HG03575 (cell line): Measurements from ENCODE around the gene CALHM6.
A peak's percentile ranks its signal among the peaks of the same experiment; 100 is the strongest.

Experiments
- ATAC-seq: cut with Tn5 transposase; IDR thresholded peaks from one replicate; pipeline ENCODE4 v1.9.1; 2021; ENCODE audit not compliant: unreplicated experiment, insufficient number of reproducible peaks, low FRiP score; ENCODE audit errors: extremely low read depth

Gene CALHM6

DNA sequence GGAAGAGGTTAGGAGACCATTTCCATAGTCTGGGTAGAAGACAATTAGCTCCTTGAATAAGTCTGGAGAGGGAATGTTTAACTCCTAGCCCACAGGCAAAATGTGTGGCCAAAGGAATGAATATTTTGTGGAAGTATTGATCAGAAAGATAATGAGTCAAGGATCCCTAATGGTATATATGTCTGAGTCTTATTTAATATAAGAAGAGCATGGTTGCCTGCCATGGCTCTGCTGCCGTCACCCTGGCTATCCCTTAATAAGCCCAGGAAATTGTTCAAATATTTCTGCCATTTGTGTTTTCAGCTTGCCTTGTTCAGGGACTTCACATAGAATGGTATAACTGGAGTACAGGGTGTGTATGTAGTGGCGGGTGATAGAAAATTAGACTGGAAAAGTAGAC, 18.1 kb upstream of the CALHM6 start:
- no peak for ATAC-seq

DNA sequence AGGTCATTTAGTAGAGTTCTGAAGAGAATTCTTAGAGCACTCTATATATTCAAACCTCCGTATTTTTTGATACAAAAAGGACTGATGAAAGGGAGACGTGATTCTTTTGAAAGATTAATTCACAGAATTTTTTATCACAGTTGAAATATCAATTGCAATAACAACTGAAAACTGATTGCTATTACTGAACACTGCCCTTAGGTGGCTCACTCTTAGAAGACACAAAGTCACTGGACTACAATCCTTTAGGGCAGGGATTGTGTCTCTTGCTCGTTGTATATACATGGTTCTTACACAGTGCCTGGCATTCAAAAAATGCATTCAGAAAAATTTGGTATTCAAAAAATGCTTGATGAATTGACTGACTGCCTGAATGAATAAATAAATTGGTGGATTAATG, 17.1 kb upstream of the CALHM6 start:
- no peak for ATAC-seq

DNA sequence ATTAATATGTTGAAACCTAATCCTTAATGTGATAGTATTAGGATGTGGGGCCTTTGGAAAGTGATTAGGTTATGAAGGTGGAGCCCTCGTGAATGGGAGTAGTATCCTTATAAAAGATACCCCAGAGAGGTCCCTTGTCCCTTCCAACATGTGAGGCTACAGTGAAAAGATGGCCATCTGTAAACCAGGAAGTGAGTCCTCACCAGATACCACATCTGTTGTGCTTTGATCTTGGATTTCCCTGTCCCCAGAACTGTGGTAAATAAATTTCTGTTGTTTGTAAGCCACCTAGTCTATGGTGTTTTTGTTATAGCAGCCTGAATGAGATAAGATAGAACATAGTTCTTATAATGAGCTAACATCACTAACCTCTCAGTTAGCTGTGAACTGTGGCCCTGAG, 16.6 kb upstream of the CALHM6 start:
- ATAC-seq: no peak

DNA sequence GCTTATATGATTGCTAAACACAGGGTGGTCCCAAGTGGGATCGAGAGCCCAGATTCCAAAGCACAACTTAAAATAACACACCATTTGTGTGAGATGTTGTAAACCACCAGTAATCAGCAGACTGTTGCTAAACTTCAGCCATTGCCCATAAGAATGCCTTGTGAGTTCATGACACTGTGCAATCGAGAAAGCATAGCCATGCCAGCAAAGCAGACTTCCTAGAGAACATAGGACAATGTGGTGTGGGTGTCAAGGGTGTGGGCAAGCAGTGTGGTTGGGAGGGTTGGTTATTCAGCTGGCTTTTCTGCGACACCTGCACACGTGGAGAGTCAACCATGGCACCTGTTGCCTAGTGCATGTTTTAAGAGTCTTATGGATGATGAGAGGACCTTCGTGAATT, 16.1 kb upstream of the CALHM6 start:
- ATAC-seq: no peak

DNA sequence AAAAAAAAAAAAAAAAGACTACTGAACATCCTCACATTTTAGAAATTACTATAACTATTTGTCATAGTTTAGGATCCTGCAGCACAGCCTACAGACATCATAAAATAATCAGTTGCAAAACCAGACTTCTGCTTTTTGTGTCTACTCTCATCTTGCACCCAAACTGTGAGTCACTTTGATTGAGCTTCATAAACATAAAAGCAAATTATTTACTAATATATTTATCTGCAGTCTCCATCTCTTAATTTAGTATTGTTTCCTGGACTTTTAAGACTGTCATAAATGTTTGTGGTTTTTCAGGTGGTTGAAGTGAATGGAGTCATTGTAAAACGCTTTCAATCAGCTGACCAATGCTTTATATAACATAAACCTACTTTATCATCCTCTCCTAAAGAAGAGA, 14.8 kb upstream of the CALHM6 start:
- ATAC-seq: no peak

DNA sequence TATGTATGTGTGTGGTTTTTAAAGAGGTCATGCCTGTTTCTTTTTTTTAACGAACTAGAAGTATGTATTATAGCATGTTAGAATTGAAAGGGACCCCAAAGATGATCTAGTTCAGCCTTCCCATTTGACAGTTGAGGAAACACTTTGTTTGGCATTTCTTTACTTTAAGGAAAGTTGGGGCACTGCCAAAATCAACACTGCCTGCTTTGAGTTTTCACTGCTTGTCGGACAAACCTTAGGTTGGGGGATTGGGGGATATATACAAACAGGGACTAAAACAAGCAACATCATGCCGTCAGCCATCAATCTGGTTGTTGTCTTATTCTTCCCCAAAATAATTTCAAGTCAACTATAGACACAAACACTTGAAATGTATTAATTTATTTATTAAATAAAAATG, 14.1 kb upstream of the CALHM6 start:
- no peak for ATAC-seq

DNA sequence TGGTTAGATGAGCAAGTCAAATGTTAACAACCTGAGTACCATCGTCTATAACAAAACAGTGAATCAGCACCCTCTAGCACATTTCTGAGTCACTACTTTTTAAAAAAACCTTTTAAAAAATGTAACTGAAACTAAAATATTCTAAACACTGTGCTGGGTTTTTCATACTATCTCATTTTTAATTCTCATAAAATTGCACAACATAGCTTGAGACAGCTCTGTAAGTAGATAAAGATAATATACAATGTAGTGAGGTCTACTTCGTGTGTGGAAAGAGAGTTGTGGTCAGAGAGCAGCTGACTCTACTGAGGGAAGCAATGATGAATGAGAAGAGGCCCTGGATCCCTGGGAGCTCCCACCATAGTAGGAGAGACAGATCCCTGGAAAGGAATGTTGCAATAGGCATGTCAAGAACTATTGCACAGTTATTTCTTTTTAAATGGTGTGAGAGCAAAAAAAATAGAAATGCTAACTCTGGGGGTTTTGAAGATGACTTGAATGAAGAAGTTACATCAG, 13.6 kb upstream of the CALHM6 start:
- ATAC-seq: no peak

DNA sequence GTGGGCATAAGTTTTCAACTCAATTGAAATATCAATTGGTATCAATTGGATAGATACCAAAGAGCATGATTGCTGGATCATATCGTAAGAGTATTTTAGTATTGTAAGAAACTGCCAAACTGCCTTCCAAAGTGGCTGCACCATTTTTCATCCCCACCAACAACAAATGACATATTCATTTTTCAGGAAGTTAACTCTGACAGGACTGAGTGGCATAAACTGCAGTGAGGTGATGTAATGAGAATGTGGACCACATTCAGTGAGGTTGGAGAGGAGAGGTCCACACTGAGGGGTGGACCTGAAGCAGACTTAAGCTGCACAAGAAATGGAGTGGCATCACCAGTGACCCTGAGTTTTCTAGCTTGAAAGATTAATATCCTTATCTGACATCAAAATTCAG, 11.6 kb upstream of the CALHM6 start:
- ATAC-seq: no peak

DNA sequence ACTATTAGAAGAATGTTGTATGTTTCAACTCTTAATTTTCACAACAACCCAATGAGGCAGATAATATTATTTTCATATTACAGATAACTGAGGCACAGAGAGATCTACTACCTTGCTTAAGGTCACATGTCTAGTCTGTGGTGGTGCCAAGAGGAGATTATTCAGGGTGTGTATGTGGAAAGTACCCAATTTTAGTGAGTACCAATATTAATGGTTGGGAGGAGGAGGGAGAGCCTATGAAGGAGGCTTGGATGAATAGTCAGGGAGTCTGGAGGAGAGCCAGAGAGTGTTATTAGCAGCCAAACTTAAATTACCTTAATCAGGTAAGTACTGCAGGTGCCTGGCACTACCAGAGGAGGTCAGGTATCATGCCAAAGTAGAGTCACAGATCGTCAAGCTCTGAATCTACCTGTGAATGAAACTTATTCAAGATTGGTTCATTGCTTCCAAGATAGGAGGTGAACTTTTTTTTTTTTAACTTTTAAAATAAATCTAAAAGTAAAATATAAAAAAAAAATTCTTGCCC, 10.9 kb upstream of the CALHM6 start:
- no peak for ATAC-seq

DNA sequence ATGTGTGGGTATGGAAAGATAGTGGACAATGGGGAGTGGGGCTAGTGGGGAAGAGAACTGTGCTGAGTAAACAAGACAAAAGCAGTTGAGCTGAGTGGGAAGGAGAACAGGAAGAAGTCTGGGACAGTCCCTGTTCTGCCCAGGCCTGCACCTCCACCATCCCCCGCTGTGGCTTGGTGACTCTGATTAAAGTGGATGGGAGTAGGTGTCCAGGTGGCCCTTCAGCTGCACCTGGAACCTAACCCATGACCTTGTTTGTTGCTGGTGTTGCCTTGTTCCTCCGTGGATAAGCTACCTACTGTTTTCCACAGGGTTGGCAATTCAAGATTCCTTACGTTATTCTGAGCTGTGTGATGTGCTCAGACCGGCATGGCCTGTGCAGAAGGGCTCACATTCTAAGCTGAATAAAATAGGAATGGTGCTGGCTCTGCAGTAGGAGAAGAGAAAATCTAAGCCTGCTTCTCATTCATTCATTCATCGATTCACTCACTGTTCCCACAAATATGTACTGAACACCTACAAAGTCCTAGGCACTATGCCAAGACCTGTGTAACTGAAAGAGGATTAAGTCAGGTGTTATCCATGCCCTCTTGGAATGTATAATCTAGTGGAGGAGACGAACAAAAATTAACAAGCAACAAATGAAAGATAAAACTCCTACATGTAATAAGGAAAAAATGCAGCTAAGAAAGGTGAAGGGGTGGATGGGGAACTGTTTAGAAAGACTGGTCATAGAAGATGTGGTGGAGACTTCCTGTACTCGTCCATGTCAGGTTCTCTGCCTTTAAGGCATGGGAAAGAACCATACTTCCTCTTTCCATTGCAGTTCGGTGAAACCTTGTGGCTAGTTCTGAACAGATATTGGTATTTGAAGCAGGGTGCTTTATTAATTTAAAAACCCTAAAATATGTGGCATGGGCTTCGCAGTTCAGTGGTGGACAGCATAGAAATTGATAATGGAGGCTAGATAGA, 10.1 kb upstream of the CALHM6 start:
- ATAC-seq: peak; percentile 85

DNA sequence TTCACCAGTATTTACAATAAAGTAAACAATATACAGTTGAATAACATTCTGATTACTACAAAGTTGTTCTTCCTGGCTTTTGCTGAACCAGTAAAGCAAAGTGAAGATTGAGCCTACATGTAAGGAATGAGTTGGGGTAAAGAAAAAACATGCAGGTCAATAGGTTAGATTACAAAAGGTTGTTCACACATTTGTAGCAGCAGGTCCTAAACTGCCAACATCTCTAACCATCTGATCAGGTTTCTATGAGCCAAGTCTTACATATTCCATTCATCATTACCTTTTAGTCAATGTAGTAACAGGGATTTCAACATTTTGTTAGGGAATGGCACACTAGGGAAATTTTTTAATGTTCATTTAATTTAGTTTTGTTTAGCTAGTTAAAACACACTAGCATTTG, 9.3 kb upstream of the CALHM6 start:
- no peak for ATAC-seq

DNA sequence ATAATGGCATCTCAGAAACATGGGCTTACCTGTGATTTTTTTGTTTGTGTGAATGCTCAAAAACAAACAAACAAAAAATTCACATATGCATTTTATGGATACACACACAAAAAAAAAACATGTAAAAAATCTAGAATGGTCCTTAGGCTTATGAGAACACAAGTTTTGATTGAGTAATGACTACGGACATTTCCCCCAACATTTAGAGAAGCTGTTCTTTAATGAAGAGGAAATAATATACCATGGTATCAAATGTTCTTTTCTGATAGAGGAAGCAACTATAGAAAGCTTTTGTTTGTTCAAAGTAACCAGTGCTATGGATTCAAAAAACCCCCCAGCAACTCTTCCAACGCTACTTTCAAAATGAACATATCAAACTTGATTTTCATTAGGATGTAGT, 8.6 kb upstream of the CALHM6 start:
- no peak for ATAC-seq

DNA sequence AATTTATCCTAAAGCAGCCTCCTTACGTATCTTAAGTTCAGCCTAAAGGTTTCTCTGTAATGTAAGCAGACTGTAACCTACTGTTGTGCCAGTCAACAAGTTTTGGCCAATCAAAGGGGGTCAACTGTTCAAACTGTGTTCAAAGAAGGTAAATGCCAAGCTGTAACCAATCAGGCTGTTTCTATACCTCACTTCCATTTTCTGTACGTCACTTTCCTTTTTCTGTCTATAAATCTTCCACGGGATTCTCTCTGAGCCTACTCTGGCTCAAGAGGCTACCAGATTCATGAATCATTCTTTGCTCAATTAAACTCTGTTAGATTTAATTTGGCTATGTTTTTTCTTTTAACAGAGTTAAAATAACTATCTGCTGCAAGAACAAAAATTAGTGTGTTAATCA, 5.1 kb upstream of the CALHM6 start:
- ATAC-seq: no peak

DNA sequence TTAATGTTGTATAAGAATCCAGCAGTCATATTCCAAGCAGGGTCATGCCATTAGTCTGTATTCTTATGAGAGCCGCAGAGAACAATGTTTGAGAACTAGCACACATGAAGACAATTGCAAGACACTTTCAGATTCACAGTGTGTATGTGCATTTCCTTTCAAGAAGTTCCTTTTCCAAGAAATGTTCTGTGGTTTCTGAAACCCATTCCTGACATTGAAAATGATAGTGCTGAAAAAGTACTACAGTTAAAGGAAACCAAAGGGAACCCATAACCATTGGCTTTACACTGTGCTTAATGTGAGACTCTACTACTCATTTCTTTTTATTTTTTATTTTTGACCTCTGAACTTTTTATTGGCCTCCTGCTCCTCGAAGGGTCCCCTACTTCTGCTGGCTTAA, 4.2 kb upstream of the CALHM6 start:
- no peak for ATAC-seq

DNA sequence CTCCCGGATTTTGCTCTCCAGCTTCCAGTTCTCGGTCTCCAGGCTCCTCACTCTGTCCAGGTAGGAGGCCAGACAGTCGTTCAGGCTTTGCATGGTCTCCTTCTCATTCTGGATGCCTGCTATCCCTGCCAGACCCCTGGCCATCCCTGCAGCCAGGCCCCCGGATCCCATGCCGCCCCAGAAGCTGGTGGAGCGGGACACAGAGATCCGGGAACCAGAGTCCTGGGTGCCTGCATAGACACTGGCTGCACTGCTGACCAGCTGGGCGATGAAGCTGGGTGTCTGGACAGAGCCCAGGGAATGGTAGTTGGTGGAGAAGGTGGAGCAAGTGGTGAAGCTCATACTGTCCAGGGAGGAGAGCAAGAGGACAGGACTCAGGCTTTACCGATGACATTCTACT, 2.9 kb upstream of the CALHM6 start:
- ATAC-seq: no peak

DNA sequence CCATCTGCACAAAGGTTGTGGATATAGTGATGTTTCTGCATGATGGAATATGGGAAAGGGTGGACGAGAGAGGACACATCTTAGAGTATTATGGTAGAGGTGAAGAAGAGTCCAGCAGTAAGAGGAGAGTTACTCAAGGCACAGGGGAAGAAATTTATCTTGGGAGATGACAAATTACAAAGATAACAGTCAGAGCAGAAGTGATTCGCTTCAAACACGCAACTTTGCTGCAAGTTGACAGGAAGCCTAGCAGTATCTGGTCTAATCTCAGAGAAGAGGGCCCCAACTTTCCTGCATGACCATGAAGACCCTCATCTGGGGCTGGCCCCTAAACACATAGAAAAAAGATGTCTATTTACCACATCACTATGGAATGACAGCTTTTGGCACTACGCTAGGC, 1.2 kb upstream of the CALHM6 start:
- ATAC-seq: no peak

DNA sequence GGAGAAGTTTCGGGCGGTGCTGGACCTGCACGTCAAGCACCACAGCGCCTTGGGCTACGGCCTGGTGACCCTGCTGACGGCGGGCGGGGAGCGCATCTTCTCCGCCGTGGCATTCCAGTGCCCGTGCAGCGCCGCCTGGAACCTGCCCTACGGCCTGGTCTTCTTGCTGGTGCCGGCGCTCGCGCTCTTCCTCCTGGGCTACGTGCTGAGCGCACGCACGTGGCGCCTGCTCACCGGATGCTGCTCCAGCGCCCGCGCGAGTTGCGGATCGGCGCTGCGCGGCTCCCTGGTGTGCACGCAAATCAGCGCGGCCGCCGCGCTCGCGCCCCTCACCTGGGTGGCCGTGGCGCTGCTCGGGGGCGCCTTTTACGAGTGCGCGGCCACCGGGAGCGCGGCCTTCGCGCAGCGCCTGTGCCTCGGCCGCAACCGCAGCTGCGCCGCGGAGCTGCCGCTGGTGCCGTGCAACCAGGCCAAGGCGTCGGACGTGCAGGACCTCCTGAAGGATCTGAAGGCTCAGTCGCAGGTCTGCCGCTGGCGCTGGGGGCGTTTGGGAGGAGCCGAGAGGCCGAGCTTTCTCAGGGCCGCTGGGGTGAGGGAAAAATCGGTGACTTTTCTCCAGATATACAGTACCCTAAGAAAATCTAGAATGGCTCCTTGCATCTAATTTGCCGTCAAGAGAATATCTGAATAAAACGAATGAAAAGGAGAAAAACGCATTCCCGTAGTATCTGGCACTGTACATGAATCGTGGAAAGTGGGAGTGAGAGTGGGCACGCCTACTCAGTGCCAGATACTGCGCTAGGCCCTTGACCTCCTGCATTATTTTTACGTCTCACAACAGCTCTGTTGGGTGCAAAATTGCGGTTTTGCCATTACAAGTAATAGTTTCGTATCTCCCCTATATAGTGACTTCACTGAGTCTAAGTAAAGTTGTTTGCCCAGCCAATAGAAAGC, 1.0 kb downstream of the CALHM6 start:
- no peak for ATAC-seq

DNA sequence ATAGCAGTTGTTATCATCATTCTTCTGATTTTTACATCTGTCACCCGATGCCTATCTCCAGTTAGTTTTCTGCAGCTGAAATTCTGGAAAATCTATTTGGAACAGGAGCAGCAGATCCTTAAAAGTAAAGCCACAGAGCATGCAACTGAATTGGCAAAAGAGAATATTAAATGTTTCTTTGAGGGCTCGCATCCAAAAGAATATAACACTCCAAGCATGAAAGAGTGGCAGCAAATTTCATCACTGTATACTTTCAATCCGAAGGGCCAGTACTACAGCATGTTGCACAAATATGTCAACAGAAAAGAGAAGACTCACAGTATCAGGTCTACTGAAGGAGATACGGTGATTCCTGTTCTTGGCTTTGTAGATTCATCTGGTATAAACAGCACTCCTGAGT, 2.1 kb downstream of the CALHM6 start:
- ATAC-seq: no peak

DNA sequence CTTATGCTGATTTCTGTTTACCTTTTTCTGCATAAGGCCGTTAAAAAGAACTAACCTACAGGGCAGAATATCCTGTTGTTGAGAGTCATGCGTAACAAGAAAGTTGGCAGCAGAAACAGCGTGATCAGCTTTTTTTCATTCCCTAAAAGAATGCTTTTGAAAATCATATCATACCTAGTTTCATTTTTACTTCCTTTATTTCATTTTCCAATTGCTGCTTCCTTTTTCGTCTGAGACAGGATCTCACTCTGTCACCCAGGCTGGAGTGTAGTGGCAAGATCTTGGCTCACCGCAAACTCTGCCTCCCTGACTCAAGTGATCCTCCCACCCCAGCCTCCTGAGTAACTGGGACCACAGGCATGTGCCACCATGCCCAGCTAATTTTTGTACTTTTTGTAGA, 4.1 kb downstream of the CALHM6 start:
- no peak for ATAC-seq

DNA sequence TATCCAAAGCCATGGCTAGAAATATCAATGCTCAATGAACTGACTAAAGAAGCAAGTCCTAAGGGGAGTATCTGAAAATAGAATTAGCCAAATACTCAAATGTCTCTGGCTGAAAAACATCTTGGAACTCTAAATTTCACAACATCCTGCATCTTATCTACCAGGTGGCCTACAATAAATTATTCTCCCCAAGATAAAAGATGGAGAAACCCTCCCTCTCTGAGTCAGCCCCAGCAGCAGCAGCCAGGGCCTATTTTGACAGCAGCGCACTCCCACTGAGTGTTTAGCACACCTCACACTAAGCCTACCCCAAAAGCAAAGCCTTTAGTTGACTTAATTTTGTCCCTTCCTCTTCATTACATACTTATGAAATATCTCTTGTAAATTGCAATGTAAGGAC, 5.9 kb downstream of the CALHM6 start:
- no peak for ATAC-seq
